IMR-90 (cell line): ENCODE results near the gene B4GALNT2. TPM values are rescaled to one million over a fixed set of nuclear protein-coding genes. Genes with fewer than 3 reads are reported as not detected.
A peak's percentile ranks its signal among the peaks of the same experiment; 100 is the strongest.

Experiments
- ATAC-seq: fragments of 200-7000 bp; cut with Tn5 transposase; 2 replicates; pipeline ENCODE4 v1.9.1; 2020; ENCODE audit warnings: low read depth, mild to moderate bottlenecking, moderate library complexity
- BruUV-seq: library from RNA; stranded (reverse); fragments of 400-500 nt; replicated peaks from 2 replicates; lab custom pipeline; 2021; lab: Mats Ljungman, UMichigan
- CTCF ChIA-PET: fragments of 300-600 bp; formaldehyde crosslinking; extraction: SDS; loops from one replicate; lab custom pipeline; 2021; ENCODE audit warnings: antibody characterized with exemption; lab: Yijun Ruan, JAX
- POLR2A ChIA-PET: fragments of 300-600 bp; sonication (Branson Sonifier 250); formaldehyde crosslinking; loops from one replicate; lab custom pipeline; 2022; ENCODE audit warnings: antibody characterized with exemption; ENCODE audit not compliant: unreplicated experiment; lab: Charles Lee
- DNase-seq: peaks from one replicate; pipeline ENCODE4 v3.0.0; 2013
- H2AFZ ChIP-seq: replicated peaks from 2 replicates; pipeline ENCODE3; 2013; ENCODE audit warnings: low read length, mild to moderate bottlenecking; ENCODE audit not compliant: poor library complexity
- H2AK5ac ChIP-seq: 2 replicates; pipeline ENCODE4 v1.6.1; 2013; ENCODE audit warnings: low read depth, low read length, inconsistent platforms
- H2AK9ac ChIP-seq: replicated peaks from 2 replicates; pipeline ENCODE3; 2013; ENCODE audit warnings: mild to moderate bottlenecking, low read depth, low read length, moderate library complexity; ENCODE audit not compliant: poor library complexity
- H2BK120ac ChIP-seq: 2 replicates; pipeline ENCODE4 v1.6.1; 2013; ENCODE audit warnings: low read depth, low read length, inconsistent platforms
- H2BK15ac ChIP-seq: 3 replicates; pipeline ENCODE4 v1.6.1; 2013; ENCODE audit warnings: low read depth, low read length, inconsistent platforms
- H2BK20ac ChIP-seq: 2 replicates; pipeline ENCODE4 v1.6.1; 2013; ENCODE audit warnings: low read depth, mild to moderate bottlenecking, inconsistent platforms, low read length, moderate library complexity
- H2BK5ac ChIP-seq: 2 replicates; pipeline ENCODE4 v1.6.1; 2013; ENCODE audit warnings: mild to moderate bottlenecking, low read depth, low read length, inconsistent platforms; ENCODE audit not compliant: poor library complexity, severe bottlenecking
- H3K14ac ChIP-seq: replicated peaks from 2 replicates; pipeline ENCODE4 v1.6.1; 2013; ENCODE audit warnings: low read depth, low read length, inconsistent platforms
- H3K18ac ChIP-seq: 2 replicates; pipeline ENCODE4 v1.6.1; 2013; ENCODE audit warnings: low read depth, low read length, control low read depth
- H3K23ac ChIP-seq: 2 replicates; pipeline ENCODE4 v1.6.1; 2013; ENCODE audit warnings: low read depth, low read length, inconsistent platforms
- H3K27ac ChIP-seq: 2 replicates; pipeline ENCODE4 v1.5.1; 2013; ENCODE audit warnings: mild to moderate bottlenecking, control low read depth, low read length; ENCODE audit not compliant: insufficient read depth
- H3K27me3 ChIP-seq: 2 replicates; pipeline ENCODE4 v1.6.1; 2013; ENCODE audit warnings: low read length; ENCODE audit not compliant: control insufficient read depth, insufficient read depth
- H3K36me3 ChIP-seq: 2 replicates; pipeline ENCODE4 v1.6.1; 2013; ENCODE audit warnings: low read length, mixed read lengths; ENCODE audit not compliant: control insufficient read depth, insufficient read depth
- H3K4ac ChIP-seq: 2 replicates; pipeline ENCODE4 v1.6.1; 2013; ENCODE audit warnings: low read depth, low read length, inconsistent platforms
- H3K4me1 ChIP-seq: 2 replicates; pipeline ENCODE4 v1.6.1; 2013; ENCODE audit warnings: low read length, mixed read lengths; ENCODE audit not compliant: control insufficient read depth, insufficient read depth
- H3K4me2 ChIP-seq: 2 replicates; pipeline ENCODE4 v1.6.1; 2013; ENCODE audit warnings: low read depth, mild to moderate bottlenecking, control low read depth, low read length, moderate library complexity
- H3K4me3 ChIP-seq: 2 replicates; pipeline ENCODE4 v1.5.1; 2013; ENCODE audit warnings: low read depth, mild to moderate bottlenecking, control low read depth, low read length, moderate library complexity; ENCODE audit not compliant: insufficient read depth
- H3K56ac ChIP-seq: 2 replicates; pipeline ENCODE4 v1.6.1; 2013; ENCODE audit warnings: low read length, inconsistent platforms; ENCODE audit not compliant: insufficient read depth; ENCODE audit errors: extremely low read depth
- H3K79me1 ChIP-seq, 2 experiments: 2 replicates each; pipeline ENCODE4 v1.6.1; 2013; ENCODE audit warnings: low read length in 2 of 2, inconsistent platforms in 1 of 2, low read depth in 1 of 2
- H3K9ac ChIP-seq: 2 replicates; pipeline ENCODE4 v1.6.1; 2013; ENCODE audit warnings: low read depth, low read length, control low read depth
- H3K9me1 ChIP-seq: 2 replicates; pipeline ENCODE4 v1.6.1; 2013; ENCODE audit warnings: low read length, inconsistent platforms; ENCODE audit not compliant: insufficient read depth
- H3K9me3 ChIP-seq: 2 replicates; pipeline ENCODE4 v1.6.1; 2013; ENCODE audit warnings: low read length; ENCODE audit not compliant: control insufficient read depth, insufficient read depth
- H4K20me1 ChIP-seq: 2 replicates; pipeline ENCODE4 v1.6.1; 2013; ENCODE audit warnings: low read length, inconsistent platforms; ENCODE audit not compliant: insufficient read depth
- H4K5ac ChIP-seq: 2 replicates; pipeline ENCODE4 v1.6.1; 2013; ENCODE audit warnings: mild to moderate bottlenecking, low read depth, low read length, control low read depth
- H4K8ac ChIP-seq, 2 experiments: 2 replicates each; pipeline ENCODE4 v1.6.1; 2013; ENCODE audit warnings: low read depth in 2 of 2, low read length in 2 of 2, control low read depth in 1 of 2, inconsistent platforms in 1 of 2
- H4K91ac ChIP-seq: 2 replicates; pipeline ENCODE4 v1.6.1; 2013; ENCODE audit warnings: low read depth, low read length, inconsistent platforms; ENCODE audit not compliant: insufficient read depth
- BHLHE40 ChIP-seq: fragments of 150-350 bp; IDR thresholded peaks from 2 replicates; pipeline ENCODE4 v1.6.1; 2016; ENCODE audit warnings: mild to moderate bottlenecking, low read depth, low read length
- CEBPB ChIP-seq: IDR thresholded peaks from 2 replicates; pipeline ENCODE4 v1.6.1; 2012; ENCODE audit warnings: low read depth, low read length, improper control_type of control experiment
- CHD1 ChIP-seq: IDR thresholded peaks from 2 replicates; pipeline ENCODE4 v1.6.1; 2012; ENCODE audit warnings: low read depth, low read length, improper control_type of control experiment
- CTCF ChIP-seq: conservative IDR thresholded peaks from 2 replicates; pipeline ENCODE4 v1.5.1; 2012; ENCODE audit warnings: mild to moderate bottlenecking, low read depth, low read length, improper control_type of control experiment
- ELK1 ChIP-seq: fragments of 150-350 bp; IDR thresholded peaks from 2 replicates; pipeline ENCODE4 v1.6.1; 2016; ENCODE audit warnings: low read depth, mild to moderate bottlenecking, low read length, moderate library complexity, borderline replicate concordance
- FOS ChIP-seq: fragments of 150-350 bp; IDR thresholded peaks from 2 replicates; pipeline ENCODE4 v1.6.1; 2016; ENCODE audit warnings: low read depth, low read length
- MAFK ChIP-seq: IDR thresholded peaks from 2 replicates; pipeline ENCODE4 v1.6.1; 2012; ENCODE audit warnings: low read depth, low read length, improper control_type of control experiment
- MAZ ChIP-seq: IDR thresholded peaks from 2 replicates; pipeline ENCODE4 v1.6.1; 2012; ENCODE audit warnings: low read depth, mild to moderate bottlenecking, low read length, improper control_type of control experiment, moderate library complexity, borderline replicate concordance
- MXI1 ChIP-seq: IDR thresholded peaks from 2 replicates; pipeline ENCODE4 v1.6.1; 2012; ENCODE audit warnings: low read depth, mild to moderate bottlenecking, low read length, moderate library complexity, borderline replicate concordance
- NFE2L2 ChIP-seq: fragments of 150-350 bp; IDR thresholded peaks from 2 replicates; pipeline ENCODE4 v1.6.1; 2016; ENCODE audit warnings: low read depth, mild to moderate bottlenecking, low read length
- POLR2A ChIP-seq: IDR thresholded peaks from 2 replicates; pipeline ENCODE4 v1.6.1; 2012; ENCODE audit warnings: mild to moderate bottlenecking, low read depth, low read length
- RAD21 ChIP-seq: IDR thresholded peaks from 2 replicates; pipeline ENCODE4 v1.6.1; 2012; ENCODE audit warnings: low read length, improper control_type of control experiment
- RCOR1 ChIP-seq: IDR thresholded peaks from 2 replicates; pipeline ENCODE4 v1.6.1; 2012; ENCODE audit warnings: mild to moderate bottlenecking, low read length, improper control_type of control experiment; ENCODE audit not compliant: insufficient replicate concordance
- RFX5 ChIP-seq: IDR thresholded peaks from 2 replicates; pipeline ENCODE4 v1.8.0; 2012; ENCODE audit warnings: low read depth, mild to moderate bottlenecking, low read length, moderate library complexity
- SMC3 ChIP-seq: fragments of 150-350 bp; IDR thresholded peaks from 2 replicates; pipeline ENCODE4 v1.6.1; 2016; ENCODE audit warnings: low read depth, mild to moderate bottlenecking, antibody characterized with exemption, low read length, moderate library complexity
- USF2 ChIP-seq: fragments of 150-350 bp; IDR thresholded peaks from 2 replicates; pipeline ENCODE4 v1.6.1; 2017; ENCODE audit warnings: mild to moderate bottlenecking, antibody characterized with exemption, low read length, low read depth
- WGBS, 2 experiments: methylation state at CpG; one replicate each; pipeline versions ENCODE4 v1.1.5 to v1.1.7; 2013; ENCODE audit warnings: missing lambda C conversion rate in 2 of 2; ENCODE audit not compliant: insufficient read length in 1 of 2; ENCODE audit errors: extremely low coverage in 2 of 2; 5-methylcytosine and 5-hydroxymethylcytosine counted together
- dilution Hi-C: fragments of 300-500 bp; cut with HindIII; formaldehyde crosslinking; loops from one replicate; pipeline ENCODE4 v1.14.3; 2018; ENCODE audit warnings: low sequenced_read_pairs; ENCODE audit not compliant: unreplicated experiment
- in situ Hi-C: fragments of 300-500 bp; cut with MboI; formaldehyde crosslinking; loops from 3 replicates; pipeline ENCODE4 v1.14.3; 2019; ENCODE audit warnings: low sequenced_read_pairs, inconsistent platforms, mixed read lengths
- intact Hi-C: fragments of 100-400 bp; cut with micrococcal nuclease; formaldehyde crosslinking; loops from 2 replicates; pipeline ENCODE4 v1.10.0; 2022
- polyA plus RNA-seq, 3 experiments: library from polyadenylated mRNA; depleted of rRNA; stranded (reverse); fragments of >200 nt; gene quantifications; 2 replicates each; pipeline ENCODE4 v1.2.3, GENCODE V29; 2012; ENCODE audit warnings: low replicate concordance in 1 of 3
- total RNA-seq: library from RNA; depleted of rRNA; stranded (reverse); fragments of >200 nt; gene quantifications from 2 replicates; pipeline ENCODE4 v1.2.3, GENCODE V29; 2012

Gene B4GALNT2
- total and polyA plus RNA-seq, 2 of the 4 experiments (the other 2 are of a cell fraction) = not detected

GRCh38 chr17:49209061-49209571 is 76.5 kb downstream of the B4GALNT2 start:
- H3K56ac ChIP-seq = no peak overlapping the region
- H3K4me3 ChIP-seq = no peak overlapping the region
- peaks cover 8% of the 10 kb centered on the region; the same call in 1 of the 2 replicates for H3K27me3 ChIP-seq
- no peak overlapping the region for H3K18ac ChIP-seq
- H2BK120ac ChIP-seq = no peak overlapping the region
- H2AK5ac ChIP-seq = no peak overlapping the region; the same call in 1 of the 2 replicates
- H3K79me1 ChIP-seq = no peaks in the 10 kb centered on the region
- H3K4me1 ChIP-seq = peaks cover 9% of the 10 kb centered on the region
- TF ChIP-seq BHLHE40 (no peak), ELK1 (no peak), CTCF (no peak), MAZ (no peak), NFE2L2 (no peak), USF2 (no peak), POLR2A (no peak), CHD1 (no peak), RCOR1 (no peak), RFX5 (no peak), CEBPB (no peak), FOS (no peak), SMC3 (no peak), MAFK (no peak), RAD21 (no peak), MXI1 (no peak)
- in situ Hi-C loops = no loop called here
- H2AK9ac ChIP-seq = peak overlapping the region; percentile 56
- H4K20me1 ChIP-seq = no peaks in the 10 kb centered on the region
- POLR2A ChIA-PET = interaction anchor here (1.4 kb wide), 1 partner anchor 8 kb away, joined by 4 read pairs; no protein-coding TSS in a partner anchor
- H3K9ac ChIP-seq = no peak overlapping the region
- no peaks in the 10 kb centered on the region for H3K9me3 ChIP-seq
- no peak overlapping the region for H3K23ac ChIP-seq
- H3K9me1 ChIP-seq = peaks cover 14% of the 10 kb centered on the region
- H3K27ac ChIP-seq = no peak overlapping the region
- peak overlapping the region; percentile 16; the same call in 1 of the 3 replicates for H2BK15ac ChIP-seq
- BruUV-seq = no TSS peak
- no peaks in the 10 kb centered on the region for H3K36me3 ChIP-seq
- H2BK20ac ChIP-seq = no peak overlapping the region
- H4K8ac ChIP-seq = peak overlapping the region in 1 of 2 experiments; percentile 24; a peak in 2 of 4 replicates
- no peak for DNase-seq
- CTCF ChIA-PET = interaction anchor here (1.4 kb wide), 1 partner anchor 17 kb away, joined by 3 read pairs; no protein-coding TSS in a partner anchor
- no peak overlapping the region for H4K91ac ChIP-seq
- H3K4ac ChIP-seq = no peak overlapping the region; the same call in none of the 2 replicates
- intact Hi-C loops = no loop called here
- no peak overlapping the region for H4K5ac ChIP-seq
- H2BK5ac ChIP-seq = no peak overlapping the region
- dilution Hi-C loops = no loop called here
- H3K4me2 ChIP-seq = no peak overlapping the region
- no peak for ATAC-seq
- H3K14ac ChIP-seq = 0 out of 2 replicates have a peak overlapping the region, but pooled peaks have one; percentile 41
- 80% methylated on average over 10 of the region's 10 CpGs; no CpG with 5 or more reads in 1 of the 2 experiments for WGBS, 2 experiments
- peak overlapping the region; percentile 95 for H2AFZ ChIP-seq
